Measurements from ENCODE around the gene DLGAP1.

DNA sequence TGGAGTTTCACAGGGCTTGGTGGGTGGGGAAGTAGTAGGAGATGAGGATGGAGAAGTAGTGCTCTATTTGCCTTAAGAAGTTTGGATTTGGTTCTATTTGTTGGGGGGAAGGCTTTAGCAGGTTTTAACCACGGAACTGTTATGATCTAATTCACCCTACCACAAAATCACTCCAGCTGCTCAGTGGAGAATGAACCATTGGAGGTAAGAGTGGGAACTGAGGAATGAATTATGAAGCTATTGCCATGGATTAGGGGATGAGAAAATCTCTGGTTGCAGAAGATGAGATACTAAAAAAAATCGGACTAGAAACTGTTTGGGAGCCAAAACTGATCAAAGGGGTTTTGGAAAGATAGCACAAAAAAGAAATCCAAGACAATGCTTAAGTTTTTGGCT, 488.9 kb downstream of the DLGAP1 start:
- TF ChIP-seq POLR2A (IDR thresholded peaks at IDR 0.05; ENCODE audit: low read length) = no peak
- TF ChIP-seq GATA1 (IDR thresholded peaks at IDR 0.05; ENCODE audit: low read depth, low read length) = no peak

Data from erythroblast (primary cell).